HG03469 (cell line): ENCODE data around the gene IFRD2.
"Not testable (repeated sequence)": the region's sequence is repeated elsewhere in the genome, so short reads cannot be mapped to it uniquely, and the experiment has no call there.

Source experiments
- ATAC-seq: cut with Tn5 transposase; IDR thresholded peaks from one replicate; pipeline ENCODE4 v1.9.1; 2021; ENCODE audit warnings: mild to moderate bottlenecking, moderate library complexity, moderate number of reproducible peaks; ENCODE audit not compliant: unreplicated experiment

IFRD2 gene

DNA sequence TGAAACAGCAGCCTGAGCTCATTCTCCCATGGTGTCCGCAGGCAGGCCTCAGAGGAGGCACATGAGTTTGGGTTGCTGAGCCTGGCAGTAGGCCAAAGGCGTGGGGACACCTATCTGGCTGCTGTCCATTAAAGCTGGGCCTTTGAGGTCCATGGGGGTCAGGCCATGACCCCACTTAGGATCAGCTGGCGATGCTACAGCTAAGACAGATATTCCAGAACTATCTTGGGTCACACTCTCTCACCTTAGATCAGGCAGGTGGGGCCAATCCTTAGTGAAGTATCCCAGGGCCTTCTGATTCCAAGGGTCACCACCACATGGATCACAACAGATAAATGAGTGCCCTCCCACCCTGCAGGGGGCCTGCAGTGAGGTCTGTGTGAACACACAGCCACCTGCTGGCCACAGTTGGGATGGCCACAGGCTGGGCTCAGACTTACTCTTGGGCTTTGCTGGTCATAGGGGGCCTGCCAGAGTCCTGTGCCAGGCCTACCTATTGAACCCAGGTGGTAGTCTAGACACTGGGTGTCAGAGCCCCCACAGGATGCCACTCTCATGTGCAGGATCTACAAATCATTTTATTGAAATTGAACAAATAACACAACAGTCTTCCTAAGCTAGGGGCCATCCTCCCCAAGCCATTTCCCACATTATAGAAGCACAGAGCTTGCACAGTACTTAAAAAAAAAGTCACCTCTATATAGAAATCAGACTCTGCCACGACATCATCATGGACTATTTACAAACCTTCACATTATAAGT is 32.3 kb upstream of the IFRD2 start:
- no peak for ATAC-seq

DNA sequence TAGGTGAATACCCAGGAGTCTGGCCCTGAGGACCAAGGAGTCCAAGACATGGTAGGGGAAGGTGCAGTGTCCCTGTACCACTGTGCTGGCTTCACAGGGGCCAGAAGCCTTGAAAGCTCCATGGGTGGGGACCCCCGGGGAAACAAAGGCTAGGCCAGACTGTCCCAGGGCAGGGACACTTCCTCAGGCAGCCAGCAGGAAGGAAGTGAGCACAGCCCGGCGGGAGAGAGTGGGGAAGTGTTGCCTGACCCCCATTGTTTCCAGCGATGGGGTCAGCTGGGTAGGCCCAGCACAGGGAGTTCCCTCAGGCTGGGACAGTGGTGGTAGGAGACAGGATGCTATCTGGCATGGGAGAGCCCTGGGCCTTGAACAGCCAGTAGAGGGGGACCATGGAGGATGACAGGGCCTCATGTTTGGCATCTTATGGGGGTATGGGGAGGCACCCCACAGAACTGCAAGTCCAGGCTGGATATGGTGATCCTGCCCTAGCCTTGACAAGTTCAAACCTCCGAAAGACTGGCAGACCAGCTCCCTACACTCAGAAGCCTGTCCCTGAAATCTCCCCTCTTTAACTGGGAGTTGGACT is 31.5 kb upstream of the IFRD2 start:
- no peak for ATAC-seq

DNA sequence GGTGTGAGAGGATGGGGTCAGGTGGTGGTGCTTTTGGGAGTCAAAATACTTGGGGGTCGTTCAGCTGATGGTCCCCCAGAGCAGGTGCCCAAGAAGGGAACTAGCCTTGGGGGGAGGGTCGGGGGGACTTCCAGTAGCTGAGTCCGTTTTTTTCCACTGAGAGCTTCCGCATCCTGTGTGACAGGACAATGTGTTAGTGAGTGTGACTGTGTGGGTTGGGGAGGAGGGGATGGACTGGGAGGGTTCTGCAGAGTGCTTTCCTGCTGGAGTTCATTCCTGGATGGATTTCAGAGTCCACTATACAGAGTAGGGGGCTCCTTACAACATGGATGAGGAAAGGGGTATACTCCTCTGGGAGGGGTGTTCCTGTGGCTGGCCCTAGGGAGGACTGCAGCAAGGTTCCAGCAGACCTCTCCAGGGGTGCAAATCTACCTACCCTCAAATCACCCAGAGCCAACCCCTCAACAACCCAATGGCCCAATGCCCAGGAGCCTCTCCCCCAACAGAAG is 30.9 kb upstream of the IFRD2 start:
- ATAC-seq = no peak

DNA sequence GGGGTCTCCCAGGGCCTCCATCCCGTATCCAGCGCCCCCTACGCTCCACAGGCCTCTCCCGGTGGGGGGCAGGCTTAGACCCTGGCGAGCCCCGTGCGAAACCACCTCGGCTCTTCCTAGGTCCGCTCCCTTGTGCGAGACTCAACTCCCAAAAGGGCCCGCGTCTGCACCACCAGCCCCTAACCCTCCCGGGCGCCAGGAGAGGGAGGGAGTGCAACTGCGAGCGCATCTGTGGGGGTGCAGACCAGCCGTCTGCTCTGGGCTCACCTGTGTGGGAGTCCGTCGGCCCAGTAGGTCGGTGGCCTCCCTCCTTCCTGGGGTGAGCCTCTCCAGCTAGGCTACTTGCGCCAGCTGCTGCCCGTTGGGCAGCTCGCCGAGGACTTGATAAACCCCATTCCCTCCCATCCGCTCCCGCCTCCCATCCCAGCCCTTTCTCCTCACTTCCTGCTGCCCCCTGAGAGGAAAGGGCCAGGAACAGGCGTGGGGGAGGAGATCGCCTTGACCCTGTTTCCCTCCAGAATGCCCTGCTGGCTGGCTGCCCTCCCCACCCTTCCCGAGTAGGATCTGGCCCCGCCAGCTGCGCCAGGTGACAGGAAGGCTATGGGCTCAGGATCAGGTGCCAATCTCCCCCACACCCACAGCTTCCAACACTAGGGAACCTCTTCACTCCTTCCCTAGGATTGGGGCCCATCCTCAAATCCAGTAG is 30.3 kb upstream of the IFRD2 start, which contains the start of gene HYAL2:
HYAL2 (minus strand) TSS at position 360 of the 706 bp plus-strand sequence. CDS start 2,256 bp downstream, outside the sequence.
- ATAC-seq = no peak

DNA sequence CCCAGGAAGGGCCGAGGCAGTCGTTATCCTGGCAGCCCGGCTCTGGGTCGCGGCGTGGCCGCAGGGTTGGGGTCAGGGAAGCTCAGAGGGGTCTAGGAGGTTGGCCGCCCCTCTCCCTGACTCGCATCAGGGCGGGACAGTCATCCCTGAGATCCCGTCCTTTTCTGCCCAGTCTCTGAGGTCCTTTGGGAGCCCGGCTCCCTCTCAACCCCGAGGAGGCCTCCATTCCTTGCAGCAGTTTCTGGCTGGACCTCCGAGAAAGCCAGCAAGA is 29.8 kb upstream of the IFRD2 start:
- no peak for ATAC-seq

DNA sequence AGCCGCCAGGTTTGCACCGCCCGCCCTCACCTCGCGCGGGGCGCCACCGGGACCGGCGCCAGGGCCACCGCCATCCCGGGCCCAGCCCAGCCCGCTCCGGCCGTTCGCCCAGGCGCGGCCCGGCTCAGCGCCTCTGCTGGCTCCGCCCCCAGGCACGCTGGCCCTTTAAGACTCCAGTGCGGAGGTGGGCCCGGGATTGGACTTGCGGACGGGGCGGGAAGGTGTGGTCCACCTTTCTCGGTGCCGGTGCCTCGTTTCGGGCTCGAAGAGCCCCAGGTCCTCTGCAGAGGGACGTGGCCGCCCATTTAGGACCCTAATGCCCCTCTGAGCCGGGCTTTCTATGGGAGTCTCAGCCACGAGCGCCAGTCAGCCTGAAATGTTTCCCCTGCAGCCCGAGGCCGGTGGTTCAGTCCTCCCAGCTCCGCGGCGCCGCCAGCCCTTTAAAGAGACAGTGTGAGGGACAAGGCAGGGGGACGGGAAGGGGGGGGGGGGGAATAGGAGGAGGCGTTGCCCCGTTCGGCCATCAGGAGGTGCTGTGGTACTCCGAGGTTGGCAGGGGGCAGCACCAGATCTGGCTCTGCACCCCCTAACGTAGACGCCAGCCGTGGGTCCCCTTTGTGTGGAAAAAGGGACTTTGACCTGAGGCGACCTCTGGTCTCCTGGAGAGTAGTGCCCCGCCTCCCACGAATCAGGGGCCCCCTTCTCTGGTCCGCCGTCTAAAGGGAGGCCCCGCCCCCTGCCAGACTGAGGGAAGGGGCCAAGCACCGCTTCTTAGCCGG is 29.3 kb upstream of the IFRD2 start:
- peak; percentile 41 for ATAC-seq

DNA sequence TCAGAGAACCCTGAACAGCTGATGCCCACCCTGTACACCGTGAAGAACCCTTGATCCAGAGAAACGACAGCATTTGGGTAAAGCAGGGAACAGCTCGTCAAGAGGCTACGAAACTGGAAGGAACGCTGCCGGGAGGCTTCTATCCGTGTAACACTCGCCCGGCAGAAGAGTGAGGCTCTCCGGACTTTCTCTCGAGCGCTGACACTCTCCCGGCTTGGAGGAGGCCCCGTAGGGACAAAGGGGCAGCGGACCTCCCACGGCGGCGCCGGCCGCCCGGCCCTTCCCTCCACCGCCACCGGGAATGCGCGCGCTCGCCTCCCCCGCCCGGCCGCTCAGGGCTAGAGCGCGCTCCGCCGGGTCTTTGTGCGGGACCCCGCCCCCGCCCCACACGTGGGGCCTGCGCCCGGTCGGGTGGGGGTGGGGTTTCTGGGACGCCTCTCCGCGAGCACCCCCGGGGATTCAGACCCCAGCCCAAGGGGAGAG is 28.7 kb upstream of the IFRD2 start:
- ATAC-seq = peak; percentile 23

DNA sequence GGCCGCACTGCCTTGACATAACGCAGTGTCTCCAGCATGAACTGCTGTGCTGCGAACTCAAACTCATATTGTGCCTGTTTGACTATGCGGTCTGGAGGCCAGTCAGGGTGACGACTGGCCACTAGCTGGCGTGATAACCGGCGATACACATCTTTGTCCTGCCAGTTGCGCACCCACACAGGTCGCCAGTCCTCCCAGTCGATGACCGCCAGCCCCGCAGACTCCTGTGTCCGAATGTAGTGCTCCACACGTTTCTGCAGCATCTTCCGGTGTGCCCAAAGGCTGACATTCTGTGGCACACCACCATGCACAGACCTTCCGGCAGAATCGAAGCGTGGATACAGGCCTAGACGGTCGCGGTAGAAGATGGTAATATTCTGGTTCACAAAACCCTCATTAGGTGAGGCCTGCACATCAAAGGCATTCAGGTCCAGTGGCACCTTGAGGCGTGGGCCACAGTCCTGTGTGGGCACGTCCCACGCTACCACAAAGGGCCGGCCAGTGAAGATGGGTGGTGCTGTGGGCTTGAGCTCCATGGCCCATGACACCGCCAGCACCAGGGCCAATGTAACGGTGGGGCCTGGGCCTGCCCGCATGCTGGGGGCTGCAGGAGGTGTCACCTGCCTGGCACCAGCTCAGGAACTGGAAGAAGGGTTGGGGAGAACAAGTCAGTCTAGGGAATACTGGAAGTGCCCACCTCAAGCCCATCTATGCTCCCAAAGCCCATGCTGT is 27.8 kb upstream of the IFRD2 start:
- ATAC-seq = no peak

DNA sequence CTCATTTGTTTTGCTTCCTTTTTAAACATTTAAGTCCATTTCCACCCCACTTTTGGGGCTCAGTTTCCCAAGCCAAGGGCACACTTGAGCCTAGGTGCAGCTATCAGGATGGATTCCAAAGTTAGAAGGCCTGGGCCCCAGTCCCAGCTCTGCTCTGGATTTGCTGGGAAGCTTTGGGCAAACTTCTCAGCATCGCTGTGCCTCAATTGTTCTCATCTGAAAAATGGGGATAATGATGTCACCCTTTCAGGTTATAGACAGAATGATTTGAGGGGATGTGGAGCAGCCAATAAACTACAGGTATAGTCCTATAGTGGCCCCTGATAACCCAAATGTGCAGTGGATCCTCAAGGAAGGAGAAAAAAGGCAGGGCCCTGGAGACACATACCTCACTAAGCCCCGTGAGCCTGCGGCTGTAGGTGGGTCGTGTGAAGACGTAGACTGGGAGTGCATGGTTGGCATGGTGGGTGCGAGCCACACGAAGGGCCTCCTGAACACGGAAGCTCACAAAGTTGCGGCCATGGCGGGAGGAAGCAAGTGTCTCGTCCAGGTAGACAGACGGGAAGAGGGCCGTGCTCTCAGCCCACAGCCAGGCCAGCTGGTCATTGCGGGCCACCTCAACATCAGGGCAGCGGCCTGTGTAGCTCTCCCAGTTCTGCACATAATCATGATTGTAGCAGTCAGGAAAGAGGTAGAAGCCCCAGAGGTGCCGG is 27.1 kb upstream of the IFRD2 start:
- ATAC-seq = no peak

DNA sequence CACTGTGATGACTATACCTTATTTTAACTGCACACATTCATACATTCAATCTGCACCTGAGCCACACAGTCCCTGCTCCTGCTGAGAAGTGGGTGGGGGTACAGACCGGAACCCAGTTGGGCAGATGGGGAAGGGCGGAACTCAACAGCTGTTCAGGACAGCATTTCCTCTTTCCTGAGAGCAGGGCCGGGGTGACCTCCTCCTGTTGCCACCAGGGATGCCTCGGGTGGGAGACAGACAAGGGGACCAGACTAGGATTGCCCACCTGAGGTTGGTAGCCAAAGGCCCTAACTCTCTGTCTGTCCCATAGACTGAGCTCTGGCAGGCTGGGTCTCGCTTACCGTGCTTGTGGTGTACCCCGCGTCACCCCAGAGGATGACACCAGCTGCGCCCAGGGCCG is 26.4 kb upstream of the IFRD2 start:
- ATAC-seq = no peak

DNA sequence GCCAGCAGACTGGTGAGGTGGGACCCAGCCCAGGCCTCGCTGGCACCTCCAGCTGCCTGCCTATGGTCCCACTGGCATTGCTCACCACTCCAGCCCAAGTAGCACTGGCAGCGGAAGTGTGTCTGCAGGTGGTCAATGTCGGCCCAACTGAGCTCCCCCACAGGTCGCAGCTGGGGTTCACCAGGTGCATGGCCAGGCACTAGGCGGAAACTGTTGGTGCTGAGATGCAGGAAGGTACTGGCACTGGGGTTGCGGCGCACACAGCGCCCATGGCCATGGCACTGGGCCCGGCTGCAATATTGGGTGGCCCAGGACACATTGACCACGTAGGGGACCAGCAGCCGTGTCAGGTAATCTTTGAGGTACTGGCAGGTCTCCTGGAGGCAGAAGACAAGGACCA is 25.9 kb upstream of the IFRD2 start:
- no peak for ATAC-seq

DNA sequence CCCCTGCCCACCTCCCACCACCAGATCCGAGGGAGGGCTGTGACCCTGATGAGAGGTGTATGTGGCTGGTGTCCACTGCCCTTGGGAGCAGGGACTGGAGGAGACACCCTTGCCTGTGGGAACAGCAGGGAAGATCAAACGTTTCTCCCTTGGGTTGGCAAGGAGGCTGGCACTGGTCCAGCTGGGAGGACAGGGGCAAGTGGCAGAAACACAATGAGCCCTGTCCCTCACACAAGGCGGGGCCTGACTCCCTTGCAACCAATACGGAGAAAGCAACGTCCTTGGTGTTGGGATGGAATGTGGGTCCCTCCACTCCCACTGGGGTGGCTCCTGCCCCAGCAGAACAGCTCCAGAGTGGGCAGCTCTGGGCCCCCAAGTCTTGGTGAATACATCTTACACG is 25.1 kb upstream of the IFRD2 start:
- ATAC-seq = no peak

DNA sequence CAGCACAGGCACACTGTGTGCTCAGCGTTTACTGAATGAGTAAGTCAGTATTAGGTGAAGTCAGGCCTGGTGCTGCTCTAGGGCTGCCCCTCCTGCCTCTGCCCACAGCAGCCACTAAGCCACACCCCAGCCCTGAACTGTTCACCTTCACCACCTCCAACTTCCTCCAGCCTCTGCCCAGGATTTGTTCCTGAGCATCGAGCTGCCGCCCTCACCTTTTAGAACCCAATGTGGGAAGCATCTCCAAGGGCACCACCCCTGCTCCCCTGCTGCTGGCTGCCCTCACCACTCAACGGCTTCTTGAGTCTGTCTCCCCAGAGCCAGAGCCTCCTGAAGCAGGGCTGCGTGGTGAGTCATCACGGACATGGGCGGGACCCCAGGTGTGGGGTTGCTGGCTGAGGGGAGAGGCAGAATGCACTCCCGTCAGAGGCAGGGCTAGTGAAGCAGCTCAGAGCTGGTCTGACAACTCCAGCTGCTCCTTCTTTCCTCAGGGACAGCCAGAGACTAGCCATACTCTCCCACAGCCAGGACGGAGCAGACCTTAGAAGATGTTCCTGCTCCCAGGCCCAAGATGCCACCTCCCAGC is 24.5 kb upstream of the IFRD2 start:
- ATAC-seq = no peak

DNA sequence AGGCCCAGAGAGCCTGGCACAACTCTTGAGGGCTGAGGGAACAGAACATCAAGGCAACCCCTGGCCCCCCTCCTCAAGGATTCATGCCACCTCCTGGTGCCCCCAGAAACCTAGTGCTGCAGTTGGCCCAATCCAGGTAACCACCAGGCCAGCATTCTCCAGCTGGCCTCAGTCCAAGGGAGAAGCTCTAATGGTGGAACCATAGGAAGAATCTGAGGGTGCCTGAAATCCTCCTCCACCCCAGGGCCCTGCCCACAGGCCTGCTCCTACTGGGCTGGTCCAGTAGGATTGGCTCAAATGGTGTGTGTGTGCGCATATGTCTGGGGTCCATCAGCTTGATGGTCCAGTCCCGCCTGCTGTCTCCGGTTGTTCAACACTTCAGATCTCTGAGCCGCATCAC is 22.6 kb upstream of the IFRD2 start:
- no peak for ATAC-seq

DNA sequence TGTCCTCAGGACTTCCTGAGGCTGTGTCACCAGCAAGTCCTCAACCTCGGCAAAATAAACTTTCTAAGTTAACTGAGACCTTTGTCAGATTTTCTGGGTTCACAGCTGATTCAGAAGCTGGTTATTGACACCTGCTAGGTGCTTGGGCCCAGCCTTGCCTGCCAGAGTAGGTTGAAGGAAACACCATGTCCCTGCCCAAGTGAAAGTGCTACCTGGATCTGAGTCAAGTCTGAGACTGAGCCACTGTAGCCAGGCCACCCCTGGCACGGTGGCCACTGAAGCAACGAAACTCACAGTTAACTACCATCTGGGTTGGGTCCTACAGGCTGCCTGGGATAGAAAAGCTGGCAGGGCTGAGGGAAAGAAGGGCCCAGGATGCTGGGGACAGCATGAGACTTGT is 22.1 kb upstream of the IFRD2 start:
- no peak for ATAC-seq

DNA sequence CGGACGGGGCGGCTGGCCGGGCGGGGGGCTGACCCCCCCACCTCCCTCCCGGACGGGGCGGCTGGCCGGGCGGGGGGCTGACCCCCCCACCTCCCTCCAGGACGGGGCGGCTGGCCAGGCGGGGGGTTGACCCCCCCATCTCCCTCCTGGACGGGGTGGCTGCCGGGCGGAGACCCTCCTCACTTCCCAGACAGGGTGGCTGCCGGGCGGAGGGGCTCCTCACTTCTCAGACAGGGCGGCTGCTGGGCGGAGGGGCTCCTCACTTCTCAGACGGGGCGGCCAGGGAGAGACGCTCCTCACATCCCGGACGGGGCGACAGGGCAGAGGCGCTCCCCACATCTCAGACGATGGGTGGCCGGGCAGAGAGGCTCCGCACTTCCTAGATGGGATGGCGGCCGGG is 19.8 kb upstream of the IFRD2 start:
- ATAC-seq = not testable (repeated sequence)

DNA sequence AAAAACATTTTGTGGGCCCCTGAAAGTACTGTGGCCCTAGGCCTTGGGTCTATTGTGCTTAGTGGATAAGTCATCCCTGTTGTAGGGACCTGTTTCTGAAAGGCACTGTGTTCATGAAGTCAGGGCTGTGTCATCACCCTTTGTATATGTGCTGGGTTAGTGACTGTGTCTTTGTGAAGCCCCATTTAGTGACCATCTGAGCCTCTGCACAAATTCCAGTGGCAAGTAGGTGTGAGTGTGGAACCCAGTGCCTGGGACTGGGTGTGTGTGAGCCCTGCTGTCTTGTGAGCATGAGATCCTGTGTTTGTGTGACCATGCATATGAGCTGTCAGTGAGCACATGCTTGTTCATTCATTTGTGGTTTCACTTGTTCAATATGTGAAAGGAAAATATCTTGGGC is 12.4 kb upstream of the IFRD2 start:
- ATAC-seq = no peak

DNA sequence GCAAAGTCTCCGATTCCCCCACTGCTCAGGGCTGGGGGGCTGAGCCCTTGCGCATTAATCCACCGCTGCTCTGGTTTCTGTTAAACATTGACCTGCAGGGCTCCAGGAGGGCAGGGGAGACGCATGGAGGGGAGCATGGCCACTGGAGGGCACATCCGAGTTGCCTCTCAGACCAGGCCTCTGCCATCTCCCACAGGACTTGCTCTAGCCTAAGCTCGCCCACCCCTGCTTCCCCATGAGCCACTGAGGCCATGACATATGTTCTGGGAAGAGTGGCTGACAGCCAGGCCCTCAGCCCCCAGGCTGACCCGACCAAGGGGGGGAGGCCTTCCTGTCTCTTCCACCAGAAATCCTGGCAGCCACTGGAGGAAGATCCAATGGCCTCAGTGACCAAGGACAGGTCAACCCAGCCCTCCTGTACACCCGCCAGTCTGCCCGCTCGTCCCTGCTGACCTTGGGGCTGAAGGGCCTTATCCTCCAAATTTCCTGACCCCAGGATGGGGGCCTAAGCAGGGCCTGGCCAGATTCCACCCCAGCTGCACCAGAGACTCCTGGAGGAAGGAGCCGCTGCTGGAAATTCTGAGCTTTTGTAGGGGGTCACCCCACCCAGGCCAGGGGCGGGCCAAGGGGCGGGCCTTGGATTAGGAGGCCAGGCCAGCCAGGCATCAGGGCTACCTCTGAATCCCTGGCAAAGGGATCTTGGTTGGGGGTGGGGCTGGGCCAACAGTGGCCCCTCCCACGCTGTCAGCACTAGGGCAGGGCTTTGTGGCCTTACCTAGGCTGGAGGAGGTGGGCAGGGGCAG is 11.0 kb upstream of the IFRD2 start, which contains the start of gene HYAL1:
HYAL1 (minus strand) TSS at position 562 of the 803 bp plus-strand sequence. CDS start 618 bp downstream, outside the sequence.
- ATAC-seq = no peak
